Body of pancreas (tissue), 4 donors: ENCODE measurements around the gene KLF17. TPM values are rescaled to one million over a fixed set of nuclear protein-coding genes. Genes with fewer than 3 reads are reported as not detected.

ENCODE experiments used
- ATAC-seq: fragments of 150-250 bp; one replicate; pipeline ENCODE4 v1.9.1; 2016
- DNase-seq, 4 donors: peaks; one replicate each; pipeline ENCODE4 v3.0.0-alpha.2; 2019
- H3K27ac ChIP-seq, 4 donors: fragments of 200-600 bp; sonication (generic); 1 replicate in 3 of 4; 2 replicates in 1 of 4; pipeline versions ENCODE4 v1.5.1 to v1.6.1; 2016 to 2019; ENCODE audit warnings: mild to moderate bottlenecking in 1 of 4, mixed read lengths in 1 of 4, moderate library complexity in 1 of 4
- H3K27me3 ChIP-seq, 2 donors: fragments of 200-600 bp; sonication (generic); one replicate each; pipeline ENCODE4 v1.6.0; 2016; ENCODE audit warnings: mild to moderate bottlenecking in 1 of 2
- H3K36me3 ChIP-seq, 2 donors: fragments of 200-600 bp; sonication (generic); replicated peaks in 1 of 2; 2 replicates each; pipeline ENCODE4 v1.5.1; 2016; ENCODE audit warnings: low read depth in 2 of 2; ENCODE audit not compliant: insufficient read depth in 1 of 2
- H3K4me1 ChIP-seq: fragments of 200-600 bp; sonication (generic); one replicate; pipeline ENCODE4 v1.6.0; 2016
- H3K4me3 ChIP-seq, 2 donors: fragments of 200-600 bp; sonication (generic); 1 replicate in 1 of 2; 2 replicates in 1 of 2; pipeline ENCODE4 v1.5.1; 2016 to 2019
- H3K9me3 ChIP-seq, 3 donors: fragments of 200-600 bp; sonication (generic); 1 replicate in 2 of 3; 2 replicates in 1 of 3; pipeline ENCODE4 v1.5.1; 2016
- CTCF ChIP-seq, 7 experiments: fragments of 450-650 bp in 4 of 7; fragments of 200-600 bp in 3 of 7; sonication (generic) in 3 of 7; IDR thresholded peaks; one replicate each; pipeline ENCODE4 v1.5.1; 2016 to 2019; ENCODE audit warnings: antibody characterized with exemption in 7 of 7
- POLR2A ChIP-seq, 3 donors: fragments of 450-650 bp; IDR thresholded peaks; one replicate each; pipeline ENCODE4 v1.6.1; 2016; ENCODE audit warnings: antibody characterized with exemption in 3 of 3, mild to moderate bottlenecking in 2 of 3
- WGBS, 2 donors: methylation state at CpG; one replicate each; pipeline ENCODE4 v1.1.5; 2017; 5-methylcytosine and 5-hydroxymethylcytosine counted together
- intact Hi-C: fragments of 100-400 bp; cut with DNase I; formaldehyde crosslinking; loops from one replicate; pipeline ENCODE4 v1.15.1; 2023
- total RNA-seq, 2 donors: library from RNA; depleted of rRNA; stranded (reverse); fragments of >200 nt; gene quantifications; one replicate each; pipeline ENCODE4 v1.1.0, GENCODE V29; 2016

Gene KLF17
- total RNA-seq, 2 donors from 2014 or later, result not detected

- DNase-seq (no peak), ATAC-seq (no peak)
- H3K36me3 ChIP-seq, result no peaks in the 10 kb centered on the region
- no peak overlapping the region for H3K4me3 ChIP-seq
- TF ChIP-seq POLR2A (IDR thresholded peaks at IDR 0.05) (no peak), CTCF (IDR thresholded peaks at IDR 0.05) (no peak)
- H3K4me1 ChIP-seq, result no peaks in the 10 kb centered on the region
- intact Hi-C loops, result no loop called here
- WGBS, 2 donors, result 80 to 85% methylated on average over 16 of the region's 16 CpGs
- H3K27ac ChIP-seq, result no peak overlapping the region
- no peaks in the 10 kb centered on the region for H3K27me3 ChIP-seq
- no peaks in the 10 kb centered on the region for H3K9me3 ChIP-seq
Measured at GRCh38 chr1:44129616-44130500, 11.2 kb downstream of the KLF17 start.

- Histone ChIP-seq H3K36me3 (no peaks in the 10 kb centered on the region), H3K27ac (no peak overlapping the region), H3K4me1 (no peaks in the 10 kb centered on the region), H3K27me3 (no peaks in the 10 kb centered on the region), H3K4me3 (no peak overlapping the region), H3K9me3 (no peaks in the 10 kb centered on the region)
- 71 to 73% methylated on average over 3 of the region's 3 CpGs for WGBS, 2 donors
- ATAC-seq (no peak), DNase-seq (no peak)
- intact Hi-C loops, result no loop called here
- TF ChIP-seq CTCF (IDR thresholded peaks at IDR 0.05), result no peak
- no peak for TF ChIP-seq POLR2A (IDR thresholded peaks at IDR 0.05)
Measured at GRCh38 chr1:44131411-44131810, 12.8 kb downstream of the KLF17 start.

DNA sequence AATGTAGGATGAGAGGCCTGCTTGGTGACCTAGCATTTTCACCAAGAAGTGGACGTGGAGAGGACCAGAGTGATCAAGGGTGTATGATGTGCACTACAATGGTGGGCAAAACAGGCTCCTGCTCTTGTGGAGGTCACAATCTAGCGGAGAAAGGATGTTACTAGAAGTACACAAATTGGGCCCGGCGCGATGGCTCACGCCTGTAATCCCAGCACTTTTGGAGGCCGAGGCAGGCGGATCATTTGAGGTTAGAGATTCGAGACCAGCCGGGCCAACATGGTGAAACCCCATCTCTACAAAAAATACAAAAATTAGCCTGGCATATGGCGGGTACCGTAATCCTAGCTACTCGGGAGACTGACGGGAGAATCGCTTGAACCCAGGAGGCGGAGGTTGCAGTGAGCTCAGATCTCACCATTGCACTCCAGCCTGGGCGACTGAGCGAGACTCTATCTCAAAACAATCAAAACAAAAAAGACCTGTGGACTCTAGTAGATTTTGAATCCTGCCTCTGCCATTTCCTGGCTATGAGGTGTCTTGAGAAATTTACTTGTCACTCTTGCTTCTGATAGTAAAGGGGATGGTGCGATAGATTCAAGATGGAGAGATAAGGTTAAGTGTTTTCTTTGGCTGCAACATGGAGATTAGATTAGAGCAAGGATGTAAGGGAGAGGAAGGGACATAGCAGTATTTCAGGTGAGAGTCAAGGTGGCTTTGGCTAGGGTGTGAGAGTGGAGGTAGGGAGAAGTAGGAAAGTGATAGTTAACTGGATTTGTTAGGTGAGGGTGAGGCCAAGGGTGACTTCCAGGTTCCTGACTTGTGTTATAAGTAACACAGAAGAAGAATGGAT is 15.7 kb downstream of the KLF17 start:
- Histone ChIP-seq H3K4me3 (no peak overlapping the region), H3K27me3 (no peaks in the 10 kb centered on the region), H3K27ac (no peak overlapping the region), H3K36me3 (no peaks in the 10 kb centered on the region), H3K4me1 (no peaks in the 10 kb centered on the region), H3K9me3 (no peaks in the 10 kb centered on the region)
- no peak for TF ChIP-seq CTCF (IDR thresholded peaks at IDR 0.05)
- TF ChIP-seq POLR2A (IDR thresholded peaks at IDR 0.05), result no peak
- WGBS, 2 donors, result 84% methylated on average over 19 of the region's 19 CpGs
- intact Hi-C loops, result no loop called here
- DNase-seq, result no peak
- ATAC-seq, result no peak

DNA sequence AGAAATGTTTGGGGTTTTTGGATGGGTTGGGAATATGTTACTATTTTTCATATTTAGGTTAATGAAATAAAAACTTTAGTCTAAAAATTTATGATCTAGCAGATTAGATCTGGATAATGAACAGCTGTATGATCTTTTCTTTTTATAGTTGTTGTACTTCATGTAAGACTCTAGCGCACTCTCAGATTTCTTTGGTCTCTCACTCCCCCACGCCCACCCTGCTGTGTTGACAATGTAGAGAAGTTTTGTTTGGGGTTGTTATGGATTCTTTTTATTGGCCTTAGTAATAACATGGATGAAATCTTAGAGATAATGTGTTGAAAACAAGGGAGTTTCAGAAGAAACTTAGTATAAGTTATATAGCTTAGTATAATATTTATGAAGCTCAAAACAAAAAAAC is 17.3 kb downstream of the KLF17 start:
- intact Hi-C loops, result no loop called here
- Histone ChIP-seq H3K27me3 (no peaks in the 10 kb centered on the region), H3K27ac (no peak overlapping the region), H3K4me1 (no peaks in the 10 kb centered on the region), H3K36me3 (no peaks in the 10 kb centered on the region), H3K4me3 (no peak overlapping the region), H3K9me3 (no peaks in the 10 kb centered on the region)
- WGBS, 2 donors, result 87 to 96% methylated on average over 2 of the region's 2 CpGs
- TF ChIP-seq POLR2A (IDR thresholded peaks at IDR 0.05) (no peak), CTCF (IDR thresholded peaks at IDR 0.05) (no peak)
- no peak for ATAC-seq
- DNase-seq, result no peak
